Mononuclear cell (primary cell): Measurements from ENCODE around the gene C2orf68. TPM values are rescaled to one million over a fixed set of nuclear protein-coding genes. Genes with fewer than 3 reads are reported as not detected.
"Not testable (repeated sequence)": the region's sequence is repeated elsewhere in the genome, so short reads cannot be mapped to it uniquely, and the experiment has no call there.

ENCODE experiments used
- H3K27me3 ChIP-seq: 2 replicates; pipeline ENCODE4 v1.6.0; 2011; ENCODE audit warnings: low read length, control low read depth; ENCODE audit not compliant: insufficient read depth
- H3K4me1 ChIP-seq: 2 replicates; pipeline ENCODE4 v1.5.1; 2011; ENCODE audit warnings: mild to moderate bottlenecking, low read length, control low read depth; ENCODE audit not compliant: insufficient read depth
- H3K4me3 ChIP-seq: 2 replicates; pipeline ENCODE4 v1.5.1; 2011; ENCODE audit warnings: mild to moderate bottlenecking, low read length, moderate library complexity
- H3K9me3 ChIP-seq: 2 replicates; pipeline ENCODE4 v1.5.1; 2011; ENCODE audit warnings: low read depth, mild to moderate bottlenecking, control low read depth, low read length
- total RNA-seq: library from RNA; depleted of rRNA; stranded (reverse); fragments of >200 nt; gene quantifications from one replicate; pipeline ENCODE4 v1.2.3, GENCODE V29; 2012

Gene C2orf68
- total RNA-seq, 1 donor = 24.0 TPM

GRCh38 chr2:85596486-85597143 is 15.3 kb downstream of the C2orf68 start:
- peaks cover 38% of the 10 kb centered on the region for H3K4me1 ChIP-seq
- no peaks in the 10 kb centered on the region for H3K27me3 ChIP-seq
- H3K9me3 ChIP-seq = no peaks in the 10 kb centered on the region
- H3K4me3 ChIP-seq = peak overlapping the region; percentile 97

- H3K27me3 ChIP-seq = no peaks in the 10 kb centered on the region
- peak overlapping the region; percentile 97 for H3K4me3 ChIP-seq
- H3K9me3 ChIP-seq = no peaks in the 10 kb centered on the region
- H3K4me1 ChIP-seq = peaks cover 44% of the 10 kb centered on the region
These were observed 15.9 kb downstream of the C2orf68 start for GRCh38 chr2:85596026-85596333.

GRCh38 chr2:85595301-85596025 is 16.4 kb downstream of the C2orf68 start, which contains the start of gene RNF181:
Gene RNF181 (plus strand): TSS chr2:85595745. CDS start chr2:85595764, 19 bp downstream.
- Histone ChIP-seq H3K4me1 (peaks cover 49% of the 10 kb centered on the region), H3K27me3 (no peaks in the 10 kb centered on the region)

GRCh38 chr2:85594715-85595300 is 17.1 kb downstream of the C2orf68 start:
- no peaks in the 10 kb centered on the region for H3K27me3 ChIP-seq
- peak overlapping the region; percentile 97 for H3K4me3 ChIP-seq
- peaks cover 55% of the 10 kb centered on the region for H3K4me1 ChIP-seq
- H3K9me3 ChIP-seq = no peaks in the 10 kb centered on the region

More at GRCh38 chr2:85595301-85596025, 16.4 kb downstream of the C2orf68 start, which contains the start of gene RNF181:
- Histone ChIP-seq H3K9me3 (no peaks in the 10 kb centered on the region), H3K4me3 (peak within 1 kb of the TSS; percentile 97)

- H3K4me1 ChIP-seq = peaks cover 69% of the 10 kb centered on the region
These were observed 18.8 kb downstream of the C2orf68 start for GRCh38 chr2:85593023-85593422.

GRCh38 chr2:85592299-85592698 is 19.6 kb downstream of the C2orf68 start:
- H3K4me3 ChIP-seq, H3K27me3 ChIP-seq, H3K9me3 ChIP-seq: not testable (repeated sequence)
- peaks cover 76% of the 10 kb centered on the region for H3K4me1 ChIP-seq

More at GRCh38 chr2:85593023-85593422, 18.8 kb downstream of the C2orf68 start:
- Histone ChIP-seq H3K9me3 (no peaks in the 10 kb centered on the region), H3K27me3 (no peaks in the 10 kb centered on the region), H3K4me3 (no peak overlapping the region)

GRCh38 chr2:85591563-85591962 is 20.3 kb downstream of the C2orf68 start:
- no peaks in the 10 kb centered on the region for H3K9me3 ChIP-seq
- H3K27me3 ChIP-seq = no peaks in the 10 kb centered on the region
- no peak overlapping the region for H3K4me3 ChIP-seq
- H3K4me1 ChIP-seq = peaks cover 76% of the 10 kb centered on the region

- Histone ChIP-seq H3K4me3 (no peak overlapping the region), H3K27me3 (no peaks in the 10 kb centered on the region), H3K9me3 (no peaks in the 10 kb centered on the region), H3K4me1 (peaks cover 76% of the 10 kb centered on the region)
These were observed 20.9 kb downstream of the C2orf68 start for GRCh38 chr2:85590950-85591349.

GRCh38 chr2:85589982-85590791 is 21.7 kb downstream of the C2orf68 start:
- Histone ChIP-seq H3K4me3 (no peak overlapping the region), H3K9me3 (no peaks in the 10 kb centered on the region), H3K27me3 (no peaks in the 10 kb centered on the region), H3K4me1 (peaks cover 82% of the 10 kb centered on the region)

GRCh38 chr2:85589181-85589580 is 22.7 kb downstream of the C2orf68 start:
- H3K27me3 ChIP-seq = no peaks in the 10 kb centered on the region
- H3K4me3 ChIP-seq = no peak overlapping the region
- H3K9me3 ChIP-seq = no peaks in the 10 kb centered on the region
- peaks cover 82% of the 10 kb centered on the region for H3K4me1 ChIP-seq

GRCh38 chr2:85588645-85589044 is 23.2 kb downstream of the C2orf68 start:
- Histone ChIP-seq H3K9me3 (no peaks in the 10 kb centered on the region), H3K4me1 (peaks cover 83% of the 10 kb centered on the region), H3K4me3 (no peak overlapping the region), H3K27me3 (no peaks in the 10 kb centered on the region)

- Histone ChIP-seq H3K4me1 (peaks cover 87% of the 10 kb centered on the region), H3K4me3 (no peak overlapping the region)
These were observed 23.6 kb downstream of the C2orf68 start for GRCh38 chr2:85588236-85588635.

GRCh38 chr2:85585781-85586105 is 26.1 kb downstream of the C2orf68 start:
- Histone ChIP-seq H3K9me3 (no peaks in the 10 kb centered on the region), H3K4me1 (peaks cover 94% of the 10 kb centered on the region), H3K4me3 (no peak overlapping the region), H3K27me3 (no peaks in the 10 kb centered on the region)

More at GRCh38 chr2:85588236-85588635, 23.6 kb downstream of the C2orf68 start:
- Histone ChIP-seq H3K27me3 (no peaks in the 10 kb centered on the region), H3K9me3 (no peaks in the 10 kb centered on the region)

GRCh38 chr2:85584857-85585780 is 26.7 kb downstream of the C2orf68 start:
- H3K4me1 ChIP-seq = peaks cover 93% of the 10 kb centered on the region
- H3K27me3 ChIP-seq = no peaks in the 10 kb centered on the region
- no peaks in the 10 kb centered on the region for H3K9me3 ChIP-seq
- peak overlapping the region; percentile 51 for H3K4me3 ChIP-seq
